ENCODE measurements around the gene SERPINB12.

DNA sequence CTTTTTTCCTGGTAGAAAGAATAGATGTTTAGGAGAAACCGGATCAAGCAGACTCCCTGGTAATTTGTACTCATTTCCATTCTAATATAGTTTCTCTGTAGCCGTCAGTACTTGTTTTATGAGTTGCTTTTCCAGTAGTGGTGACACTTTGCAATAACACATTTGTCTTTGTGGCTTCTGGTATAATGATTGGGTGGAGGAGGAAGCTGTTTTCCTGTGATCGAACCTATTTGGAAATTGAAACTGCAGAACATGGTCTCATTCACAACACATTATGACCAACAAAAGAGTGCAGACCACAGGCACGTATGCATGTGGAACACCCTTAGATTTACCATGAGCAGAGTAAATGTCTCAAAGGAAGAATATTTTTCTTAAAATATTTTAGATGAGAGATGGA lies 7.6 kb upstream of the SERPINB12 start:
- TF ChIP-seq POLR2A (IDR thresholded peaks at IDR 0.05; ENCODE audit: low read length), result no peak
- no peak for TF ChIP-seq GATA1 (IDR thresholded peaks at IDR 0.05; ENCODE audit: low read depth, low read length)

Measured in erythroblast (primary cell).